Epithelial cell of prostate (primary cell): ENCODE measurements around the gene WWOX.

Experiments
- DNase-seq: peaks from one replicate; pipeline ENCODE4 v3.0.0-alpha.2; 2011; ENCODE audit warnings: low read depth, low spot score
- H3K27ac ChIP-seq: fragments of 450-650 bp; 2 replicates; pipeline ENCODE4 v1.5.1; 2017; ENCODE audit warnings: mild to moderate bottlenecking

Gene WWOX

GRCh38 chr16:78535098-78535497 is 435.6 kb downstream of the WWOX start:
- DNase-seq: no peak
- no peak overlapping the region for H3K27ac ChIP-seq

DNA sequence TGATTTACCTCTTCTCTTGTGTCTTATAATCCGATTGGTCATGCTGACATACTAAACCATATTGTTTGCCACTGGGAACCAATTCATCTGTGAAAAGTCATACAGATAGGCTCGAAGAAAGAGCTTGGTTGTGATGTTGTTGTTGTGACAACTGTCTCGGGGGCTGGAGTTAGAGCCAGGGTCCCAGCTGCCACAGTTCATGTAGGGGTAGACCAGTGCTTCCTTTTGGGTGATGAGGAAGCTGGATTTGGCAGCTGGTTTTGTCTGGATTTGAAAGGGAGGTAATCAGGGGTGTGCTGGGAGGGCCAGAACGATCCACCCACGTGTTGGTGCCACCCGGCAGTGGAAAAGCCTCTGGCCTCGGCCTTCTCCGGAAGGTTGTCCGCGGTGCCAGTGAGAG is 438.1 kb downstream of the WWOX start:
- no peak for DNase-seq
- no peak overlapping the region for H3K27ac ChIP-seq

DNA sequence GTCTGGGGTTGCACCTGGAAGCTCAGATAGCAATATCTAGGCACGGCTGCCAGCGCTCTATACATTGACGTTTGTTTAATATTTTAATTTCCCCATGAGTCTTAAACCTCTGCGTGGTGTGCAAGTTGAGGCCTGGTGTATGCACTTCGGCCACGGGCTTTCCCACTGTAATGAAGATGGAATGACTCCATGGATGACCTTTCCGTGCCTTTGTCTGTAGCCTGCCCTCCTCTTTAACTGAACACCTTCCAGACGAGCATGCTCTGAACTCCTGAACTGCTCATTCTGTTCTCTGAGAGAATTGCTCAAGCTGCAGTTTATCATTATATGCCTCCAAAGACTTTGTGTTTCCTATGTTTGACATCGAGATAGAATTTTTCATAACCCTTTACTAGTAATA is 438.8 kb downstream of the WWOX start:
- H3K27ac ChIP-seq: no peak overlapping the region
- DNase-seq: no peak

DNA sequence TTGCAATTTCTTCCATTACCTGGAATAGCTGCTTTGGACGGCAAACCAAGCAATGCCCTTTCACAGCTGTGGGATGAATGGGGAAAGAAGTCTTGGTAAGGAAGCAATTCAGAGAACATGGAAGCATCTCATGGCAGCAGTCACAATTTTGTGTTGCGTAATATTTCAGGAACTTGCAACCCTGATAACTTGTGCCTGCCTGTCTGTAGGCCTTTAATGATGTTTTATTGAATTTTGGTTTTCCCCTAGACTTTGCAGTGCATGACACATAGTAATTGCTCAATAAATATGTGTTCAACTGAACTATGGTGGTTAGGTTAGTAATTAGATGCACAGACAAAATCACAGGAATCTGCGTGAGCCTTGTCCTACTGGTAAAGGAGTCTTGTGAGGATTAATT is 439.5 kb downstream of the WWOX start:
- no peak overlapping the region for H3K27ac ChIP-seq
- peak; percentile 51 for DNase-seq

- no peak for DNase-seq
- H3K27ac ChIP-seq: no peak overlapping the region
Observed at GRCh38 chr16:78542419-78542818, 443.0 kb downstream of the WWOX start.

GRCh38 chr16:78543023-78543422 is 443.6 kb downstream of the WWOX start:
- no peak overlapping the region for H3K27ac ChIP-seq
- DNase-seq: no peak

GRCh38 chr16:78549366-78549765 is 449.9 kb downstream of the WWOX start:
- DNase-seq: no peak
- no peak overlapping the region for H3K27ac ChIP-seq

DNA sequence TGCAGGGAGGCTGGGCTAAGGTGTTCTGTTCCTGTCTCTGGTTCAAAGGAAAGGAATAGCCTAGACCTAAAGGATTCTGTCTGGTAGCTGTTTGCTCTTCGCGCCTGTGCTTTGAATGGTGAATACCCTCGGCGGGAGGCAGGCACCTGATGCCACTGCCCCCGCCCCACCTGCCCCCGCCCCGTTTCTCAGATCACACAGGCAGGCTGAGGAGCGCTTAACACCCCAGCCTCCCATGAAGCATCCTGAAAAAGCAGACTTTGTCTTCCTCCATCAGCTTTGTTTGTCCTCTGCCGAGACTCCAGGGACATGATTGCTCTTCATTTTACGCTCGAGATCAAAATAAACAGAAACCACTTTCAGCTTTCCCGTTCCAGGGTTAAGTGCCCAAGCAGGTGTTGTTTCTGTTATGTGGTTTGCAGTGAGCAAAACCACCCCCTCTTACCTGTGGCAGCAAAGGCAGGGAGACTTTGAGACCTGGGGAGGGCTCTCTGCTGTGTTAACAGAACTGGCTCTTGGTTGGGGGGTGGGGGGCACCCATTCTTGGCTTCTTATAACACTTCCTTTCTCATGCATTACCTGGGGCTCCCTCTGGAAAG is 452.1 kb downstream of the WWOX start:
- no peak overlapping the region for H3K27ac ChIP-seq

DNA sequence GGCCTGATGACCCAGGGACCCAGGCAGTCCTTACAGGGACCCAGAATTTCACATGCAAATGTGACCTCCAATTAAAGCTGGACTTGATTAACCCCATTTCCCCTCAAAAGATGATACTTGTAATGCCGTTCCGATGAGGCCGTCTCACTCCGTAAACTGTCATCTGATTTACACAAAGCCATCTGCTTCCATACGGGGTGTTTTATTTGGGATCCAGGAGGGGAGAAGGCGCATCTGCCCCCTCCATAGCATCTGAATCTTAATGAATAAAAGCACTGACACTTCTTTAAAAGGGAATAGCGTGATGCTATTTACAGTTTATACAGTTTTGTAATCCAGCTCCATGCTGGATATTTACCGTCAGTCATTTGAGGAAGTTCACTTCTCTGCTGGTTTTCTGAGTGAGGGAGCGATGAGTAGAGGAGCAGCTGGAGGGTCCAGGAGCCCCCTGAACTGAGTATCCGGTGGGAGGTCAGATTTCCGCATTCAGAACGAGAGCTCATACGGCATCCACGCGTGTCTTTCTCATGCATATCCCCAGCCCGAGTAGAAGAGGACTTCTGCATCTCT is 452.7 kb downstream of the WWOX start:
- no peak overlapping the region for H3K27ac ChIP-seq
- no peak for DNase-seq

More for the DNA sequence above, 452.1 kb downstream of the WWOX start:
- no peak for DNase-seq

- DNase-seq: no peak
- H3K27ac ChIP-seq: no peak overlapping the region
Observed at GRCh38 chr16:78552716-78553115, 453.3 kb downstream of the WWOX start.

- no peak for DNase-seq
- H3K27ac ChIP-seq: no peak overlapping the region
Observed at GRCh38 chr16:78553268-78554039, 454.0 kb downstream of the WWOX start.

- no peak overlapping the region for H3K27ac ChIP-seq
- DNase-seq: no peak
Observed at GRCh38 chr16:78556421-78556820, 457.0 kb downstream of the WWOX start.

DNA sequence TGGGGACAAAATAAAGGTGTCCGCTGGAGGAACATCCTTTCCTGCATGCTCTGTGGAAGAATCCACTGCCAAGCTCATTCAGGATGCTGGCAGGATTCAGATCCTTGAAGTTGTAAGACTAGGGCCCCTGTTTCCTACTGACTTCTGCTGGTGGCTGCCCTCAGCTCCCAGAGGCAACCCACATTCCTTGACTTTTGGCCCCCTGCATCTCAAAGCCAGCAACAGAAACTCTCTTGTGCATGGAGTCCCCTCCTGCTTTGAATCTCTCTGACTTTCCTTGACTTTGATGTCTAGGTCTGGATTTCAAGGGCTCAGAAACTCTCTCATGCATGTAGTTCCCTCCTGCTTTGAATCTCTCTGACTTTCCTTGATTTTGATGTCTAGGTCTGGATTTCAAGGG is 461.5 kb downstream of the WWOX start:
- H3K27ac ChIP-seq: no peak overlapping the region
- no peak for DNase-seq

DNA sequence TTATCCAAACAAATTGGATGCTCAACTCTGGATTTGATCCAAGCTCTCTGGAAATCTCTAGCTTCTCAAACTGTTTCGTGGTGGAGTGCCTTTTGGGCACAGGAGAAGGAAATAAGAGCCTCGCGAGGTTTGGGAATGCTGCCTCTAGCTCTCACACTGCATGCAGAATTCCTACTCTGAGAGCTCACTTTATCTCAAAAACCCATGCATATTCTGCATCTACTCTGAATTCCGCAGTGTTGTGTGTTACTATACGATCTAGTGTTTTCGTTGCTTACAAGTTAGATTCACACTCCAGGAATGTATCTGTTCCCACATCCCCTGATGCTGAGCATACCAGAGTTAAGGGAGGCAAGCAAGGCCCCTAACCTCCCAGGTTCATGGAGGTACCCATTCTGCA is 462.7 kb downstream of the WWOX start:
- no peak overlapping the region for H3K27ac ChIP-seq
- DNase-seq: no peak

GRCh38 chr16:78562650-78563049 is 463.2 kb downstream of the WWOX start:
- H3K27ac ChIP-seq: no peak overlapping the region
- DNase-seq: no peak

DNA sequence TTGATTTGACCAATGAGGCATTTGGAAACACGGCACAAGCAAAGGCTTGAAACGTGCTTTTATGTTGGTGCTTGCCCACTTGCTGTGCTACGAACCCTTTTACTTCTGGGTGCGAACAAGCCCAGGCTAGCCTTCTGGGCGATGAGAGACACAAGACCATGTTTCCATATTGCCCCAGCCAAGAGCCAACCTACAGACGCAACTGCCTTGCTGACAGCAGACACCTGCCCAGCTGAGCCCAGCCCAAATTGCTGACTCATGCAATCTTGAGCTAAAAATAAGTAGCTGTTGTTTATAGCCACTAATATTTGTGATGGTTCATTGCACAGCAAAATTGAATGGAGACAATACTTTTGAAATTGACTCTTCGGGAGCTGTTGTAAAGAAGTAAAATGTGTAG is 464.5 kb downstream of the WWOX start:
- no peak overlapping the region for H3K27ac ChIP-seq
- DNase-seq: peak; percentile 81

GRCh38 chr16:78566397-78567073 is 467.1 kb downstream of the WWOX start:
- DNase-seq: no peak
- no peak overlapping the region for H3K27ac ChIP-seq

DNA sequence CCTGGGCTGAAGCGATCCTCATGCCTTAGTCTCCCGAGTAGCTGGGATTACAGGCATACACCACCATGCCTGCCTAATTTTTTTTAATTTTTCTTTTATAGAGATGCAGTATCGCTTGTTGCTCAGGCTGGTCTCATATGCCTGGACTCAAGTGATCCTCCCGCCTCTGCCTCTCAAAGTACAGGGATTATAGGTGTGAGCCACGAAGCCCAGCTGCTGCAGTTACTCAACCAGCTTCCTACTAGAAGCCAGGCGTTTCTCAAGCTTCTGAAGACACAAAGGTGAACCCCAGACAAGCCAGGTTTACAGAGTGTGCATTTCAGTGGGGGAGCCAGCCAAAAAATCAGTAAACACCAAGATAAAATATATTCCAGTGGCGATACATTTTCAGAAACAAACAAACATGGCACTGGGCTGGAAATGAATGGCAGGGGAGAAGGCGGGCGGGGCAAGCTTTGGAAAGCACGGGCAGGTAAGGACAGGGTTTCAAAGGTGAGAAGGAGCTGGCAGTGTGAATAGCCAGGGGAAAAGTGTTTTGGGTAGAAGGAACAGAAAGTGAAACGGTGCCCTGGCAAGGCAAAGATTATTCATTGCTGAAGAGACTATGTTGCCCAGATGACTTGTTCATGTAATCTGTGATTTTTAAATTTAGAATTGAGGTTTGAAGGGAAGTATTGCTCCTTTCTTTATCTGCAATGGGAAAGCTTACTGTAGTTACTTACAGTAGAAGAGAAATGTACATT is 471.1 kb downstream of the WWOX start:
- no peak for DNase-seq
- H3K27ac ChIP-seq: no peak overlapping the region

DNA sequence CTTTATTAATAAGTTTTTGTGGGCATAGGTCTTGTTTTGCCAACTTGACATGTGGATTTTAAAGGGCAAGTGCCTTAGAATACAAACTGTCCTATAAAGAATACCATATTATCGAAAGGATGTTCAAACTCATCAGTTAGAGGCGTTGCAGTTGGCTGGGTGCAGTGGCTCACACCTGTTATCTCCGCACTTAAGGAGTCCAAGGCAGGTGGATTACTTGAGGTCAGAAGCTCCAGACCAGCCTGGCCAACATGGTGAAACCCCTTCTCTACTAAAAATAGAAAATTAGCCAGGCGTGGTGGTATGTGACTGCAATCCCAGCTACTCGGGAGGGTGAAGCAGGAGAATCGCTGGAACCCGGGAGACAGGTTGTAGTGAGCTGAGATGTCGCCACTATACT is 472.0 kb downstream of the WWOX start:
- DNase-seq: no peak
- H3K27ac ChIP-seq: no peak overlapping the region

- DNase-seq: no peak
Observed at GRCh38 chr16:78571898-78572358, 472.5 kb downstream of the WWOX start.

More at GRCh38 chr16:78571898-78572358, 472.5 kb downstream of the WWOX start:
- no peak overlapping the region for H3K27ac ChIP-seq
